ENCODE data around the gene OR2AG2. TPM values are rescaled to one million over a fixed set of nuclear protein-coding genes. Genes with fewer than 3 reads are reported as not detected.

Gene OR2AG2
- total RNA-seq, 1 experiment from 2014 or later, result not detected

DNA sequence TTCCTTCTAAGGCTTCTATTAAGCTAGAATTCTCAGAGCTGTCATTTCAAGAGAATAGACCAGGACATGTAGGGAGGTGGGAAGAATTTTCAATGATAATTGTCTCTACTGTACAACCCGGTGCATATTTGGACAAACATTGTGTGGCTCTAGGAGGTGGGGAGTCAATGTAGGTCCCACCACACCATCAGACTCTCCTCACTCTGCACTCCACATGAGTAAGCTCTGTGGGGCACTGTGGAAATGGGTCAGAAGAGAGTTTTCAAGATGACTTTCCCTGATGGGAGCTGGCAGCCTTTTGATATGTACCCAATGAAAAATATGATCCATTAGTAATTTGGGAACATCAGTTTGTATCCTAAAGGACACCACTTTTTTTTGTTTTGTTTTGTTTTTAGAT lies 33.2 kb downstream of the OR2AG2 start:
- DNase-seq (ENCODE audit: low read depth), result no peak

DNA sequence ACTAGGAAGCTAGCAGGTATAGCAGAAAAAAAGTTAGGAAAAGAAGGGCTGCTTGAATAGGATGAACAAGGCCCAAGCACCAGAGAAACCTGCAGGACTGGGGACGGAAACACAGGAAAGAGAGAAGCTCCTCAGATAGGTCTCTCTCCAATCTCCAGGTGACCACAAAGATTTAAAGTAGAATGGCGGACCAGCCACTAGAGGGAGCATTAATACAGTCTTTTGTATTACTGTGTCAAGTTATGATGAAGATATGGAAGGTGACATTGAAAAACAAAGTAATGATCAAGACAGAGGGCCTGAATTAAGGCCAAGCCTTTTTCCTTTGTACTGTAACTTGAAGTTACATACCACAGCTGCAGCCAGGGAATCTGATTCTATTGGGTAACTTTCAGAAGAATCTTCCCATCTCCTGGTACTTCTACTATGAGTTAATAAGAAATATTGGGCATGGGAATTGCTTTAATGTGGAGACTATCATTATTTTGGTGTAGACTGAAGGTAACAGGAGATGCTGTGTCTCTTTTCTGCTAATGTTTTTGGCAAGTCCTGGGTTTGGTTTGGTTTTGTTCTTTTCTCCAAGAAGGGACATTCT lies 33.8 kb downstream of the OR2AG2 start:
- peak; percentile 57 for DNase-seq (ENCODE audit: low read depth)

DNA sequence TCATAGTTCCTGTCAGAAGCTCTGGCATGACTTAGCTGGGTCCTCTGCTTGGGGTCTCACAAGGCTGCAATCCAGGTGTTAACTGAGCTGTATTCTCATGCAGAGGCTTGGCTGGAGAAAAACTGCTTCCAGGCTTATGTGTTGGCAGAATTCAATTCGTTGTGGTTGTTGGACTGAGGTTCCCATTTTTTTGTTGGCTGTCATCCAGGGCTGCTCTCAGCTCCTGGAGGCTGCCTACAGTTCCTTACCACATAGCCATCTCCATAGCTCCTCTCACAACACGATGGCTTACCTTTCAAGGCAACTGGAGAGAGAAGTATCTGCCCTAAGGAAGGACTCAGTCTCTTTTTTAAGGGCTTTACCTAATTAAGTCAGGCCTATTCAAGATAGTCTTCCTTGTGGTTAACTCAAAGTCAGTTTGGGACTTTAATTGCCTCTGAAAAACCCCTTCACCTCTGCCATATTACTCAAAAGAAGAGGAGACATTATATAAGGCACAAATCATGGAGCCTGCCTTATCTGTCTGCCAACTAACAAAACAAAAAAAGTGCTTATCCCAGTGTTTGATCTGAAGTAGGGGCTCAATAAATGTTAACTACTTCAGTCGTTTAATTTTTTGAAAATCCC lies 35.2 kb downstream of the OR2AG2 start:
- DNase-seq (ENCODE audit: low read depth), result peak; percentile 66

DNA sequence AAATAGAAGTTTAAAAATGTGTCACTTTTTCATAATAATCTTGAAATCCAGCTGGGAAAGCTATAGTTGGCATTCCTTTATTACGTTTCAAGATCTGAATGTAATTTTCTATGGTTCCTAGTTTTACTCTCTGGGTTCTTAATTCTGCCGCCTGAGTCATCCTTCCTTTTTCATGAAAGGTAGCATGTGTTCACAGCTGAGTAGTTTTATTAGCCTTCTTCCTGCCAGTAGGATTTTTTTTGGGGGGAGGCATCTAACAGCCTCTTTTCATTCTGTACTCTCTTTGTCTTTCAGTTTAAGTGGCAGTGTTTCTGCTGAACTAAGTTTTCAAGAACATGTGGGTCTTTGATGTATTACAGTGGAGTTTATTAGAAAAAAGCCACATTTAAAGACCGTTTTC lies 36.5 kb downstream of the OR2AG2 start:
- DNase-seq (ENCODE audit: low read depth), result peak; percentile 60

DNA sequence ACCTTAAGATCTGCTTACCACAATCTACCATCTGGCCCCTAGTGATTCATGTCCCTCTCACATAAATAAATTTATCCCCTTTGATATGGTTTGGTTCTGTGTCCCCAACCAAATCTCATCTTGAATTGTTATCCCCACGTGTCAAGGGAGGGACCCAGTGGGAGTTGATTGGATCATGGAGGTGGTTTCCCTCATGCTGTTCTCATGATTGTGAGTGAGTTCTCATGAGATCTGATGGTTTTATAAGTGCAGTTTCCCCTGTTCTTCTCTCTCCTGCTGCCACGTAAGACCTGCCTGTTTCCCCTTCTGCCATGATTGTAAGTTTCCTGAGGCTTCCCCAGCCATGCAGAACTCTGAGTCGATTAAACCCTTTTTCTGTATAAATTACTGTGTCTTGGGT lies 37.2 kb downstream of the OR2AG2 start:
- no peak for DNase-seq (ENCODE audit: low read depth)

DNA sequence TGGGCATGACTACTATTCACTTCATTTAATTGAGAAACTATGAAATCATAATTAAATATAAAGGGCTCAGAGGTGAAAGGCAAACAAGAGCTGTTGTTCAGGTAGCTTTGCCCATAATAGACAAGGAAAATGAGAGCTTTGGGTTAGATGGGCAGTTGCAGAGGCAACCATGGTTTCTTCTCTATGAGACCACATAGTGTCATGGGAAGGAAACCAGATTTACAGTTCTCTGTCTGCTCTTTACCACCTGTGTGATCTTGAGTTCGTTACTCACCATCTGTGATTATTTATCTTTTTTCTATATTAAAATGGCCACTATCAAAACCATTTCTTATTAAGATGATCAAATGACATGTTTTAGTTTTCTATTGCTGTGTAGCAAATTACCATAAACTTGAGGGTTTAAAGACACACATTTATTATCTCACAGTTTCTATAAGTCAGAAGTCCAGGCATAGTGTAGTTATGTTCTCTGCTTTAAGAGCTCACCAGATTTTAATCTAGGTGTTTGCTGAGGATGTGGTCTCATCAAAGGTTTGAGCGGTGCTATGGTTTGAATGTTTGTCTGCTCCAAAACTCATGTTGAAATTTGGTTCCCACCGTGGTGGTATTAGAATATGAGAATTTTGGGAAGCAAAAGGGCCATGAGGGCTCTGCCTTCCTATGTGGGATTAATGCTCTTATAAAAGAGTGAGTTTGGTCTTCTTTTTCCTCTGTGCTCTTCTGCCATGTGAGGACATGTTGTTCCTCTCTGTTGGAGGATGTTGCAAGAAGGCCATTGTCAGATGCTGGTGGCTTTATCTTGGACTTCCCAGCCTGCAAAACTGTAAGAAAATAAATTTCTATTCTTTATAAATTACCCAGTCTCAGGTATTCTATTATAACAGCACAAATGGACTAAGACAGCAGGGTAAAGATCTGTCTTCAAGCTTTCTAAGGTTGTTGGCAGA lies 38.2 kb downstream of the OR2AG2 start:
- DNase-seq (ENCODE audit: low read depth), result no peak

DNA sequence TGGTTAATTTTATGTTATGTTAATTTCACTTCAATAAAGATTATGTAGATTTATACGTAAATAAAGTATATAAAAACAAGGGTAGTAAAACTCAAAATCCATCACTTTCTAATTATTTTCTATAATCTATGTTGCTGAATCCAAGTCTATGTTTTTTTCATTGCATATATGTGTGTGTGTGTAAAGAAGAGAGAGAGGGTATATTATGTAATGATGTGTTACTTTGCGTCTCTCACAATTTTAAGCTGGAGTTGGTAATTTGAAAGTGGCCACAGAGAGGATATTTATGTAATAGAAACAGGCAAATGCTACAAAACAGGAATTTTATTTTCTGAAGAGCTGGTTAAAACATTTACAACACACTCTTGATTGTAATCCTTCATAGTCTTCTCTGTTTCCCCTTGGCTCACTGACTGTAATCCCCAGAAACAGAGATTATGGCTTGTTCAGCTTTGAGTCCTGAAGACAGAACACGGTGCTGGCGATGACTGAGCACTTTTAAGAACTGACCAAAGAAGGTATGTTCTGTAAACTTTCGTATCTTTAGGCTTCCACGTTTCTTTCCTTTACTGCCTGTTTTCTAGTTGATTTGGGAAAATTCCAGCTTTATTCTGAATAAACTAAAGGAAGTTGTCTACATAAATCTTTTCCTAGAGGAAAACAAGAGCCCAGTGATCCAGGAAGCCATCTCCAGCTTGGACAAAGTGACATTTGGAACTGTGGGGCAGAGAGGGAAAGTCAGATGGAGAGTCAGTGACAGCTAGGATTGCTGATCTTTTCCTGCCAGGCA lies 43.6 kb downstream of the OR2AG2 start:
- DNase-seq (ENCODE audit: low read depth), result no peak

DNA sequence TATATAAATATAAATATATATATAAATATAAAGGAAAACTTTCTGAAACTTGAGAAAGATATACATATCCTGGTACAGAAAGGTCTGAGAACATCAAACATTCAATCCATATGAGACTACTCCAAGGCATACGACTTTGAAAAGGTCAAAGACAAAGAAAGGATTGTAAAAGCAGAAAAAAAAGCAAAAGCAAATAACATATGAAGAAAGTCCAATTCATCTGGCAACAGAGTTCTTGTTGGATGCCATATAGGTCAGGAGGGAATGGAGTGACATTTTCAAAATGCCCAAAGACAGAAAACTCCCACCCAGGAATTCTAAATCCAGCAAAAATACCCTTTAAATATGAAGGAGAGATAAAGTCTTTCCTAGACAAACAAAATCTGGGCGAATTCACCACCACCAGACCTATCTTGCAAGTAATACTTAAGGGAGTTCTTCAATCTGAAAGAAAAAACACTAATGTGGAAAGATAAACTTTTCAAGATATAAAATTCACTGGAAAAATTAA lies 46.3 kb downstream of the OR2AG2 start:
- DNase-seq (ENCODE audit: low read depth), result no peak

DNA sequence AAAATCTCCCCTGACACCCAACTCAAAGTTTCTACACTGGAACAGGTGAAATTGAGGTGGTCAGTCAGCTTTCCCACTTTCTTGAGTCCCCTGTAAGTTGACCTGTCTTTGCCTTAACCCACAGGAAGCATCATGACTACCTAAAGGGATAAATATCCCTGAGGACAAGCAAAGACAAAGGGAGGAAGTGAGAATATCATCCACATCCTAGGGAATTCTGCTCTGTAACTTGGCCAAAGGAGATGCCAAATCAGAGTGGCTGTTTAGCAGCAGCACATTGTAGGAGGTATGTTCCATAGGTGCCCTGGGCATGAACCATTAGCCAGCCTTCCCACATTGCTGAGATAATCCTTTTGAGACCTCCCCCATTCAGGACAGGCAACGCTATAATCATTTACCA lies 47.8 kb downstream of the OR2AG2 start:
- no peak for DNase-seq (ENCODE audit: low read depth)

DNA sequence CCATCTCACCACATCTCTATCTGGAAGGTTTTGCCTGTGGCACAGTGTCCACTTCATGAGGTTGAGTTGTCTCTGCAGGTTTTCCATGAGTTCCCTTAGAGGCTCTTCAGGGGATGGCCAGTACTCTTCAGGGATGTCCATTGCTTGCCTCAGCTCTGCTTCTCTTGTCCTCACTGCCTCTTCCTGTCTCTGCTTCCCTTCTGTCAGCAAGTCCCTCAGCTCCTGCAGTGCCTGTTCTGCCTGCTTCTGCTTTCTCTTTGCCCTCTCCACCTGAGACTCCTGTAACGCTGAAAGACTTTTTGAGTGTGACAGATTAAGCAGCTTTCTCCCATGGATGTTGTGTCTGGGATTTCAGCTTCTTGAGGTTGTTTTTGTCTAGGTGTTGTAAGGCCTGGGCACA lies 50.4 kb downstream of the OR2AG2 start:
- DNase-seq (ENCODE audit: low read depth), result no peak

DNA sequence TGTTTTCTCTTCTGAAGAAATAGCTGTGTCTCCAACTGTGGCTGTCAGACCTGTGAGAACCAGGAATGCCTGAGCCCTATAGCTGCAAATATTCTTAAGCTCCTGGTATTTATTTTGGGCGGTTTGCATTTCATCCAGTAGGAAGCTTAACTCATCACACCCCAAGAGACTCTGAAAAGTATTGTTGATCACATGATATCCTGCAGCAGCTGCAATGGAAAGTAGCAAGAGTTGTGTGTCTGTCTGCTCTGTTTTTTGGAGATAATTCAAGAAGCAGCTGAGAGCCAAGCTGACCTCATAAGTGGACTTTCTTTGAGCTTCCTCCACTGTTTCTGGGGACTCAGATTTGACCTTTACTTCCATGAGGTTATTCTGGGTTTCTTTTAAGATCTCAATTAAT lies 52.2 kb downstream of the OR2AG2 start:
- DNase-seq (ENCODE audit: low read depth), result no peak

DNA sequence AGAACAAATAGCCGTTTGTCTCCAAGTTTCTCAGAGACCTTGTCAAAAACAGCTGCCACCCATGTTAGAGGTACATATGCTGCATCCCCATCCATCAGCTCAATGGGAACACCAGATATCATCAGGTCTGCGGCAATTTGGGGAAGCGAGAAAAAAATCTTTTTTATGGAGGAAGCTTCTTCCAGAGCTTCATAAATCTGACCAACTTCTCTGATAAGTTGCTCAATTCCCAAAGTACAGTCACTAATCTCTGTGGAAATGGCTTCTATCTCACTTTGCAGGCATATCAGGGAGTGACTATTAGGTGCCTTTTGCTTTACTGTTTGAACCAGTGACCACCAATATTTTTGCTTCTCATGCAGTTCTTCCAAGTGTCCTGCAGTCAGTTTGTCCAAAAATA lies 54.4 kb downstream of the OR2AG2 start:
- DNase-seq (ENCODE audit: low read depth), result no peak

Other genes starting within 250 kb of the OR2AG2 start
- gene RRP8, start 168.4 kb downstream of the OR2AG2 start, total RNA-seq (2014; rRNA removed; shearing (Covaris generic)), result 18.0 and 18.8 TPM in 2 replicates
- 152 and 201 TPM in 2 replicates for gene ILK, start 168.2 kb downstream of the OR2AG2 start, total RNA-seq (2014; rRNA removed; shearing (Covaris generic))
- 108 and 133 TPM in 2 replicates for gene TAF10, start 159.8 kb downstream of the OR2AG2 start, total RNA-seq (2014; rRNA removed; shearing (Covaris generic))
- 57.4 and 94.6 TPM in 2 replicates for gene TPP1, start 152.6 kb downstream of the OR2AG2 start, total RNA-seq (2014; rRNA removed; shearing (Covaris generic))
- gene DCHS1, start 116.2 kb downstream of the OR2AG2 start, total RNA-seq (2014; rRNA removed; shearing (Covaris generic)), result 4.6 and 8.8 TPM in 2 replicates
- 125 and 132 TPM in 2 replicates for gene MRPL17, start 88.6 kb downstream of the OR2AG2 start, total RNA-seq (2014; rRNA removed; shearing (Covaris generic))
- gene OR2AG1, start 11.0 kb upstream of the OR2AG2 start, total RNA-seq (2014; rRNA removed; shearing (Covaris generic)), result not detected in 2 replicates
- not detected in 2 replicates for gene OR6A2, start 27.7 kb upstream of the OR2AG2 start, total RNA-seq (2014; rRNA removed; shearing (Covaris generic))
- gene OR10A5, start 73.7 kb upstream of the OR2AG2 start, total RNA-seq (2014; rRNA removed; shearing (Covaris generic)), result not detected in 2 replicates
- gene OR10A2, start 91.1 kb upstream of the OR2AG2 start, total RNA-seq (2014; rRNA removed; shearing (Covaris generic)), result not detected in 2 replicates
- not detected in 2 replicates for gene OR10A4, start 104.6 kb upstream of the OR2AG2 start, total RNA-seq (2014; rRNA removed; shearing (Covaris generic))
- gene OR2D2, start 120.5 kb upstream of the OR2AG2 start, total RNA-seq (2014; rRNA removed; shearing (Covaris generic)), result not detected in 2 replicates
- not detected in 2 replicates for gene OR2D3, start 149.0 kb upstream of the OR2AG2 start, total RNA-seq (2014; rRNA removed; shearing (Covaris generic))
- gene ZNF215, start 154.4 kb upstream of the OR2AG2 start, total RNA-seq (2014; rRNA removed; shearing (Covaris generic)), result 0.44 and 1.0 TPM in 2 replicates
- gene ZNF214, start 248.4 kb upstream of the OR2AG2 start, total RNA-seq (2014; rRNA removed; shearing (Covaris generic)), result 1.4 and 6.2 TPM in 2 replicates
- not detected in 2 replicates for gene NLRP14, start 248.5 kb upstream of the OR2AG2 start, total RNA-seq (2014; rRNA removed; shearing (Covaris generic))

All from M059J (cell line).